H9 (cell line): ENCODE data around the gene HELT. TPM values are rescaled to one million over a fixed set of nuclear protein-coding genes. Genes with fewer than 3 reads are reported as not detected.
A peak's percentile ranks its signal among the peaks of the same experiment; 100 is the strongest.

Experiments used
- DNase-seq: peaks from one replicate; pipeline ENCODE4 v3.0.0-alpha.2; 2017
- H2AFZ ChIP-seq: one replicate; pipeline ENCODE4 v1.6.1; 2013; ENCODE audit warnings: mild to moderate bottlenecking, low read length, control low read depth, moderate library complexity
- H2AK5ac ChIP-seq: 2 replicates; pipeline ENCODE4 v1.6.1; 2013; ENCODE audit warnings: low read length, control low read depth, mixed read lengths; ENCODE audit not compliant: insufficient read length
- H2BK120ac ChIP-seq: one replicate; pipeline ENCODE4 v1.6.1; 2013; ENCODE audit warnings: low read depth, mild to moderate bottlenecking, low read length, control low read depth, inconsistent platforms; ENCODE audit not compliant: poor library complexity, severe bottlenecking
- H2BK12ac ChIP-seq: 2 replicates; pipeline ENCODE4 v1.6.1; 2013; ENCODE audit warnings: low read length, control low read depth, mixed read lengths, low read depth; ENCODE audit not compliant: insufficient read length
- H2BK15ac ChIP-seq: 2 replicates; pipeline ENCODE4 v1.6.1; 2013; ENCODE audit warnings: low read depth, low read length, control low read depth
- H2BK20ac ChIP-seq: one replicate; pipeline ENCODE4 v1.6.1; 2013; ENCODE audit warnings: low read depth, mild to moderate bottlenecking, low read length, control low read depth, inconsistent platforms; ENCODE audit not compliant: poor library complexity, severe bottlenecking
- H2BK5ac ChIP-seq: 2 replicates; pipeline ENCODE4 v1.6.1; 2013; ENCODE audit warnings: low read length, control low read depth, mixed read lengths; ENCODE audit not compliant: insufficient read length
- H3K14ac ChIP-seq: 2 replicates; pipeline ENCODE4 v1.6.1; 2013; ENCODE audit warnings: low read length, control low read depth; ENCODE audit not compliant: insufficient read depth
- H3K18ac ChIP-seq: 2 replicates; pipeline ENCODE4 v1.6.1; 2013; ENCODE audit warnings: low read depth, mild to moderate bottlenecking, mixed read lengths, low read length, control low read depth; ENCODE audit not compliant: insufficient read length
- H3K23ac ChIP-seq: 2 replicates; pipeline ENCODE4 v1.6.1; 2013; ENCODE audit warnings: low read length, control low read depth, mixed read lengths, low read depth; ENCODE audit not compliant: insufficient read length
- H3K23me2 ChIP-seq: 2 replicates; pipeline ENCODE4 v1.6.1; 2013; ENCODE audit warnings: low read depth, mild to moderate bottlenecking, mixed read lengths, low read length, control low read depth; ENCODE audit not compliant: insufficient read length, poor library complexity, severe bottlenecking
- H3K27ac ChIP-seq: 2 replicates; pipeline ENCODE4 v1.5.1; 2013; ENCODE audit warnings: low read length, control low read depth, mixed read lengths, low read depth; ENCODE audit not compliant: insufficient read length
- H3K27me3 ChIP-seq: 2 replicates; pipeline ENCODE4 v1.6.1; 2013; ENCODE audit warnings: low read length, control low read depth, inconsistent platforms; ENCODE audit not compliant: insufficient read depth
- H3K4ac ChIP-seq: 2 replicates; pipeline ENCODE4 v1.6.1; 2013; ENCODE audit warnings: low read depth, mild to moderate bottlenecking, control low read depth, inconsistent platforms, low read length, moderate library complexity
- H3K4me1 ChIP-seq: 2 replicates; pipeline ENCODE4 v1.6.1; 2013; ENCODE audit warnings: low read length, control low read depth, inconsistent platforms; ENCODE audit not compliant: insufficient read depth
- H3K4me2 ChIP-seq: 2 replicates; pipeline ENCODE4 v1.6.1; 2013; ENCODE audit warnings: low read length, control low read depth, mixed read lengths; ENCODE audit not compliant: insufficient read length, insufficient read depth
- H3K56ac ChIP-seq: 2 replicates; pipeline ENCODE4 v1.6.1; 2013; ENCODE audit warnings: low read depth, mild to moderate bottlenecking, mixed read lengths, low read length, control low read depth; ENCODE audit not compliant: insufficient read length
- H3K79me1 ChIP-seq: 2 replicates; pipeline ENCODE4 v1.6.1; 2013; ENCODE audit warnings: low read depth, mild to moderate bottlenecking, moderate library complexity, low read length, control low read depth, inconsistent platforms; ENCODE audit not compliant: insufficient read depth, poor library complexity, severe bottlenecking
- H3K79me2 ChIP-seq: 2 replicates; pipeline ENCODE4 v1.6.1; 2013; ENCODE audit warnings: low read length, control low read depth, inconsistent platforms; ENCODE audit not compliant: insufficient read depth
- H3K9ac ChIP-seq: 2 replicates; pipeline ENCODE4 v1.6.1; 2013; ENCODE audit warnings: low read length, control low read depth, mixed read lengths; ENCODE audit not compliant: insufficient read length; ENCODE audit errors: extremely low read depth
- H3K9me3 ChIP-seq: one replicate; pipeline ENCODE4 v1.6.1; 2013; ENCODE audit warnings: low read depth, low read length, inconsistent platforms; ENCODE audit not compliant: control insufficient read depth
- H3T11ph ChIP-seq: one replicate; pipeline ENCODE4 v1.6.1; 2013; ENCODE audit warnings: mild to moderate bottlenecking, low read length, control low read depth, inconsistent platforms
- H4K20me1 ChIP-seq: one replicate; pipeline ENCODE4 v1.6.1; 2013; ENCODE audit not compliant: control insufficient read depth, insufficient read length, insufficient read depth
- H4K5ac ChIP-seq: 2 replicates; pipeline ENCODE4 v1.6.1; 2013; ENCODE audit warnings: low read depth, mild to moderate bottlenecking, mixed read lengths, low read length, control low read depth; ENCODE audit not compliant: insufficient read length
- H4K8ac ChIP-seq: replicated peaks from 2 replicates; pipeline ENCODE4 v1.6.1; 2013; ENCODE audit warnings: low read length, control low read depth, mixed read lengths, low read depth; ENCODE audit not compliant: insufficient read length
- H4K91ac ChIP-seq: 2 replicates; pipeline ENCODE4 v1.6.1; 2013; ENCODE audit warnings: low read depth, mild to moderate bottlenecking, moderate library complexity, mixed read lengths, low read length, control low read depth; ENCODE audit not compliant: insufficient read length
- H3K27ac Mint-ChIP-seq, 3 experiments: 2 replicates in 2 of 3; 3 replicates in 1 of 3; pipeline ENCODE4 v1.8.0; 2020 to 2021; ENCODE audit warnings: mixed read lengths in 3 of 3, mild to moderate bottlenecking in 1 of 3, moderate library complexity in 1 of 3
- H3K27me3 Mint-ChIP-seq: 2 replicates; pipeline ENCODE4 v1.8.0; 2021; ENCODE audit warnings: low read depth, mild to moderate bottlenecking, moderate library complexity, mixed read lengths
- H3K36me3 Mint-ChIP-seq, 3 experiments: 2 replicates in 2 of 3; 3 replicates in 1 of 3; pipeline ENCODE4 v1.8.0; 2020 to 2021; ENCODE audit warnings: low read depth in 3 of 3, mixed read lengths in 3 of 3; ENCODE audit not compliant: insufficient read depth in 1 of 3
- H3K4me1 Mint-ChIP-seq, 2 experiments: 2 replicates each; pipeline ENCODE4 v1.8.0; 2020; ENCODE audit warnings: mixed read lengths in 2 of 2
- H3K4me3 Mint-ChIP-seq, 2 experiments: 2 replicates in 1 of 2; 3 replicates in 1 of 2; pipeline ENCODE4 v1.8.0; 2020 to 2021; ENCODE audit warnings: mild to moderate bottlenecking in 2 of 2, mixed read lengths in 2 of 2, moderate library complexity in 1 of 2
- H3K9me3 Mint-ChIP-seq, 2 experiments: 2 replicates in 1 of 2; 3 replicates in 1 of 2; pipeline ENCODE4 v1.8.0; 2020; ENCODE audit warnings: mild to moderate bottlenecking in 2 of 2, mixed read lengths in 2 of 2, moderate library complexity in 1 of 2
- CTCF ChIP-seq: fragments of 200-600 bp; sonication (generic); conservative IDR thresholded peaks from 3 replicates; pipeline ENCODE4 v1.8.0; 2021; ENCODE audit warnings: antibody characterized with exemption, mild to moderate bottlenecking
- WGBS: extraction: QIAGEN DNeasy Blood & Tissue Kit; methylation state at CpG from one replicate; pipeline ENCODE4 v1.1.7; 2013; ENCODE audit warnings: missing lambda C conversion rate, low lambda C conversion rate, mixed read lengths; ENCODE audit not compliant: insufficient read length; ENCODE audit errors: extremely low coverage; 5-methylcytosine and 5-hydroxymethylcytosine counted together
- total RNA-seq: library from RNA; stranded (reverse); gene quantifications from 2 replicates; pipeline ENCODE4 v1.2.1, GENCODE V29; 2021

HELT gene
- total RNA-seq, 1 experiment from 2014 or later = not detected

GRCh38 chr4:185039508-185040273, 21.4 kb downstream of the HELT start:
- no peak overlapping the region for H4K8ac ChIP-seq
- H3K9me3 ChIP-seq = peaks cover 9% of the 10 kb centered on the region
- Mint-ChIP-seq H3K27ac (no peak overlapping the region), H3K36me3 (peaks cover 14 to 28% (median 20%) of the 10 kb centered on the region in 3 experiments), H3K4me1 (peaks cover 8 to 14% of the 10 kb centered on the region in 2 experiments), H3K9me3 (peaks cover 23 to 27% of the 10 kb centered on the region in 2 experiments), H3K27me3 (peaks cover 5% of the 10 kb centered on the region; the same call in 1 of the 2 replicates), H3K4me3 (no peak overlapping the region)
- H3K27ac ChIP-seq = no peak overlapping the region
- H3K14ac ChIP-seq = no peak overlapping the region
- H2BK12ac ChIP-seq = no peak overlapping the region
- H3K4ac ChIP-seq = no peak overlapping the region
- H3K23me2 ChIP-seq = no peaks in the 10 kb centered on the region
- H3K23ac ChIP-seq = no peak overlapping the region
- H4K20me1 ChIP-seq = no peaks in the 10 kb centered on the region
- H3K27me3 ChIP-seq = no peaks in the 10 kb centered on the region; the same call in 1 of the 2 replicates
- TF ChIP-seq CTCF = peak; percentile 84
- no peak overlapping the region for H4K5ac ChIP-seq
- no peak overlapping the region for H4K91ac ChIP-seq
- no peak overlapping the region for H2BK120ac ChIP-seq
- no peaks in the 10 kb centered on the region for H3K79me2 ChIP-seq
- no peak overlapping the region for H3T11ph ChIP-seq
- no peak overlapping the region for H3K18ac ChIP-seq
- no peak overlapping the region for H2BK20ac ChIP-seq
- H3K56ac ChIP-seq = no peak overlapping the region
- no peak overlapping the region for H2AFZ ChIP-seq
- no peak overlapping the region for H3K4me2 ChIP-seq
- no peaks in the 10 kb centered on the region for H3K4me1 ChIP-seq
- H2BK15ac ChIP-seq = no peak overlapping the region
- H2BK5ac ChIP-seq = no peak overlapping the region
- H3K79me1 ChIP-seq = no peaks in the 10 kb centered on the region
- DNase-seq = peak; percentile 64
- H2AK5ac ChIP-seq = no peak overlapping the region
- WGBS = no CpG with 5 or more reads among the region's 15 CpGs
- no peak overlapping the region for H3K9ac ChIP-seq
